Right lobe of liver (tissue), 6 donors: ENCODE data around the gene SCLT1. TPM values are rescaled to one million over a fixed set of nuclear protein-coding genes. Genes with fewer than 3 reads are reported as not detected.

Source experiments
- ATAC-seq, 4 donors: fragments of 200-7000 bp; cut with Tn5 transposase; one replicate each; pipeline ENCODE4 v1.9.1; 2020; ENCODE audit warnings: mild to moderate bottlenecking in 4 of 4, moderate library complexity in 4 of 4
- DNase-seq, 3 donors: peaks; one replicate each; pipeline ENCODE4 v3.0.0-alpha.2; 2020
- H3K27ac ChIP-seq, 3 donors: fragments of 200-600 bp; one replicate each; pipeline ENCODE4 v1.8.0; 2022
- H3K27me3 ChIP-seq, 2 donors: fragments of 200-600 bp; one replicate each; pipeline ENCODE4 v1.8.0; 2022
- H3K36me3 ChIP-seq, 4 donors: fragments of 200-600 bp; sonication (generic) in 1 of 4; one replicate each; pipeline versions ENCODE4 v1.5.1 to v1.8.0; 2017 to 2022; ENCODE audit warnings: control low read depth in 1 of 4
- H3K4me1 ChIP-seq, 4 donors: fragments of 200-600 bp; sonication (generic) in 1 of 4; one replicate each; pipeline versions ENCODE4 v1.5.1 to v1.8.0; 2017 to 2022; ENCODE audit warnings: control low read depth in 1 of 4
- H3K4me3 ChIP-seq, 3 donors: fragments of 200-600 bp; one replicate each; pipeline ENCODE4 v1.8.0; 2022
- H3K9me3 ChIP-seq, 4 donors: fragments of 200-600 bp; sonication (generic) in 1 of 4; one replicate each; pipeline versions ENCODE4 v1.5.1 to v1.8.0; 2017 to 2022; ENCODE audit warnings: control low read depth in 1 of 4
- CTCF ChIP-seq, 4 donors: fragments of 200-600 bp in 3 of 4; fragments of 450-650 bp in 1 of 4; IDR thresholded peaks; one replicate each; pipeline versions ENCODE4 v1.5.1 to v1.8.0; 2016 to 2022; ENCODE audit warnings: antibody characterized with exemption in 4 of 4, mild to moderate bottlenecking in 2 of 4
- POLR2A ChIP-seq: fragments of 450-650 bp; IDR thresholded peaks from one replicate; pipeline ENCODE4 v1.6.1; 2017; ENCODE audit warnings: antibody characterized with exemption, mild to moderate bottlenecking
- WGBS: methylation state at CpG from one replicate; pipeline ENCODE4 v1.1.6; 2018; ENCODE audit warnings: low coverage, low lambda C conversion rate; ENCODE audit not compliant: insufficient coverage; ENCODE audit errors: missing lambda C conversion rate; 5-methylcytosine and 5-hydroxymethylcytosine counted together
- intact Hi-C, 2 donors: fragments of 100-400 bp; cut with DNase I; formaldehyde crosslinking; loops; one replicate each; pipeline versions ENCODE4 v1.11.2 to v1.14.1; 2022
- total RNA-seq, 6 experiments: library from RNA; depleted of rRNA in 2 of 6; stranded (reverse); fragments of >200 nt in 2 of 6; fragmentation: NEBNext Ultra II Directional in 3 of 6; extraction: Animal tissue kit (Norgen Biotek cat#: 25700) in 3 of 6; gene quantifications; one replicate each; pipeline versions ENCODE4 v1.1.0 to v1.2.4, GENCODE V29; 2016 to 2023
- donor health status: DM: no; HTN: yes; CAD: no.
- donor health status: DM: no; HTN: no; CAD: no.
- donor health status: DM: no; HTN: no; CAD: no.
- donor health status: DM: no; HTN: yes; CAD: no.
- donor health status: DM: no; HTN: yes; CAD: no.

Gene SCLT1
- total RNA-seq, 6 experiments from 2014 or later: 2.3 to 5.3 (median 3.7) TPM

- Histone ChIP-seq H3K4me1 (no peaks in the 10 kb centered on the region), H3K36me3 (no peaks in the 10 kb centered on the region), H3K27ac (no peak overlapping the region), H3K27me3 (no peaks in the 10 kb centered on the region), H3K4me3 (no peak overlapping the region), H3K9me3 (no peaks in the 10 kb centered on the region)
- ATAC-seq: no peak
- intact Hi-C loops: no loop called here
- 72% methylated on average over 2 of the region's 2 CpGs for WGBS
- DNase-seq: no peak
- TF ChIP-seq CTCF (IDR thresholded peaks at IDR 0.05) (no peak), POLR2A (no peak)
Observed at GRCh38 chr4:128940971-128941370, 152.4 kb downstream of the SCLT1 start.

GRCh38 chr4:128930051-128930450 lies 163.3 kb downstream of the SCLT1 start:
- Histone ChIP-seq H3K9me3 (no peaks in the 10 kb centered on the region), H3K27ac (no peak overlapping the region), H3K36me3 (peaks cover 0 to 2% (median 0%) of the 10 kb centered on the region in 4 donors), H3K4me1 (no peaks in the 10 kb centered on the region), H3K4me3 (no peak overlapping the region), H3K27me3 (no peaks in the 10 kb centered on the region)
- WGBS: 54% methylated on average over 3 of the region's 3 CpGs
- DNase-seq: no peak
- no peak for TF ChIP-seq POLR2A
- TF ChIP-seq CTCF (IDR thresholded peaks at IDR 0.05): no peak
- ATAC-seq: no peak
- intact Hi-C loops: no loop called here

- no peak for ATAC-seq
- TF ChIP-seq POLR2A: no peak
- TF ChIP-seq CTCF (IDR thresholded peaks at IDR 0.05): no peak
- H3K27ac ChIP-seq: no peak overlapping the region
- intact Hi-C loops: no loop called here
- H3K4me3 ChIP-seq: no peak overlapping the region
- H3K9me3 ChIP-seq: no peaks in the 10 kb centered on the region
- no peaks in the 10 kb centered on the region for H3K27me3 ChIP-seq
- whole genome bisulfite sequencing: 90% methylated on average over 5 of the region's 5 CpGs
- no peak for DNase-seq
- H3K36me3 ChIP-seq: peaks cover 0 to 2% (median 0%) of the 10 kb centered on the region in 4 donors
- H3K4me1 ChIP-seq: no peaks in the 10 kb centered on the region
Observed at GRCh38 chr4:128924951-128925350, 168.4 kb downstream of the SCLT1 start.

- intact Hi-C loops: no loop called here
- no peak for TF ChIP-seq CTCF (IDR thresholded peaks at IDR 0.05)
- 98% methylated on average over 3 of the region's 3 CpGs for WGBS
- DNase-seq (no peak), ATAC-seq (no peak)
- H3K9me3 ChIP-seq: no peaks in the 10 kb centered on the region
- no peaks in the 10 kb centered on the region for H3K27me3 ChIP-seq
- H3K27ac ChIP-seq: no peak overlapping the region
- no peaks in the 10 kb centered on the region for H3K4me1 ChIP-seq
- no peak overlapping the region for H3K4me3 ChIP-seq
- peaks cover 0 to 2% (median 0%) of the 10 kb centered on the region in 4 donors for H3K36me3 ChIP-seq
Observed at GRCh38 chr4:128921954-128922353, 171.4 kb downstream of the SCLT1 start.

GRCh38 chr4:128917781-128918180 lies 175.6 kb downstream of the SCLT1 start:
- no peaks in the 10 kb centered on the region for H3K9me3 ChIP-seq
- WGBS: 47% methylated on average over 2 of the region's 2 CpGs
- no peak overlapping the region for H3K4me3 ChIP-seq

More at GRCh38 chr4:128917781-128918180, 175.6 kb downstream of the SCLT1 start:
- H3K36me3 ChIP-seq: no peaks in the 10 kb centered on the region
- no peak overlapping the region for H3K27ac ChIP-seq
- TF ChIP-seq POLR2A: no peak
- TF ChIP-seq CTCF (IDR thresholded peaks at IDR 0.05): no peak
- ATAC-seq (peak in 1 of 4 donors; percentile 32), DNase-seq (no peak)
- H3K27me3 ChIP-seq: no peaks in the 10 kb centered on the region
- intact Hi-C loops: no loop called here
- no peaks in the 10 kb centered on the region for H3K4me1 ChIP-seq
